Frontal cortex (tissue), 4 donors: ENCODE measurements around the gene FBP1. TPM values are rescaled to one million over a fixed set of nuclear protein-coding genes. Genes with fewer than 3 reads are reported as not detected.

Experiments
- DNase-seq, 2 donors: peaks; one replicate each; pipeline ENCODE4 v3.0.0; 2012; ENCODE audit warnings: low spot score in 2 of 2
- FAIRE-seq: peaks from 2 replicates; lab custom pipeline; 2012; peaks lifted over from hg19 to GRCh38; lab: Jason Lieb, UNC
- total RNA-seq: library from RNA; depleted of rRNA; stranded (reverse); fragments of >200 nt; gene quantifications from one replicate; pipeline ENCODE4 v1.2.3, GENCODE V29; 2014
- donor health status: control.
- donor health status: control.
- donor health status: control.

The FBP1 gene
- not detected for total RNA-seq

DNA sequence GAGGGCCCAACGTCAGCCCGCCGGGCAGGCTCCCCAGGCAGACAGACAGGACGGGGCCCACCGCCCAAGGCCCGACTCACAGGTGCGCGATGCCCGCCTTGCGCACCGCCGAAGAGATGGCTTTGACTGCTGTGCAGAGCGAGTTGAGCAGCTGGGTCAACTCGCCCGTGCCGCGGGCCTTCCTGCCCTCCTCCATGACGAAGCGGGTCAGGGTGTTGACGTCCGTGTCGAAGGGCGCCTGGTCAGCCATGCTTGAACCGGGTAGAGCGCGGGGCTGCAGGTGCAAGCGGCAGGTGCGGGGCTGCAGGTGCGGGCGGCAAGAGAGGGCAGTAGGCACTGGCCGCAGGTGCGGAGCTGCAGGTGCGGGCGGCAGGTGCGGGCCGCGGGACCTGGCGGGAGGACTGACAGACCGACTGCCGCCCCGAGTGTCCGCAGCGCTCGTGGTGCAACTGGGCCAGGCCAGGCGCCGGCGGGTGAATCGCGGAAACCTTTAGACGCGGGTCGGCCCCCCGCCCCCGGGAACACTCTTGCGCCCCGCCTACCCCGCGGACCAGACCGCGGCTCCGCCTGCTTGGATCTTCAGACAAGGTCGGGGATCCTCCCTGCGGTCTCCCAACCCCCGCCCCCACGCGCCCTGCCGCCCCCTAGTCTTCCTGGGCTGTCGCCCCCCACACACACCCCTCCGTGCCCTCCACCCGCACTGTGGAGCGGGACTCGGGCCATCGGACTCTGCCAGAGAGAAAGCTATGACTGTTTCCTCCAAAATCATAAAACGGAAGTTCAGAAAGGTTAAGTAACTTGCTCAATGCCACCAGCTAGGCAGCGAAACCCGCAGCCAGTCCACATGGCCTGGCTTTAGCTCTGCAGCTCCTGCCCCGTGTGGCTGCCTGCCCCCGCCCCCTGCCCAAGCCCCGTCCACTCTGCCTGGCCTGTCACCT lies at the start of gene FBP1:
TSS of gene FBP1 (minus strand) at position 458 of the 938 bp plus-strand sequence. CDS start at position 250, 208 bp downstream.
- peak; percentile 20 to 32 for DNase-seq
- no peak for FAIRE-seq

DNA sequence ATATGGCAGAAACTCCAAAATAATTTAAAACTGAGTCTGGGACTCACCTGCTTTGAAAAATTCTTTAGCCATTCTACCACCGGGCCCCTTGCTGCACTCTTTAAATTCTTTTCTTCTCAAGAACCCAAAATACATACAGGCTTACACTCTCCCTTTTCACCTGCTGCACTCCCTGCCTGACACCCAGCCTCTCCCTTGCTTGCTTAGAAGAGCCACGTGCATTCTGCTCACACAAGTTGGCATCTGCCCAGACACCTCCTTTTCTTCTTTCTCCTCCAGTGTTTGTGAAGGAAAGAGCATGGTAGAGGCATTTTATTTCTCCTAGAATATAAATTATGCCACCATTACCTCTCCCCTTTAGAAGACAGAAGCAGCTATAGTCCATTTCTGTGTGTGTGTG lies 48.1 kb upstream of the FBP1 start:
- no peak for DNase-seq
- no peak for FAIRE-seq

GRCh38 chr9:94685359-94685758 lies 46.0 kb upstream of the FBP1 start:
- no peak for FAIRE-seq
- DNase-seq: no peak

DNA sequence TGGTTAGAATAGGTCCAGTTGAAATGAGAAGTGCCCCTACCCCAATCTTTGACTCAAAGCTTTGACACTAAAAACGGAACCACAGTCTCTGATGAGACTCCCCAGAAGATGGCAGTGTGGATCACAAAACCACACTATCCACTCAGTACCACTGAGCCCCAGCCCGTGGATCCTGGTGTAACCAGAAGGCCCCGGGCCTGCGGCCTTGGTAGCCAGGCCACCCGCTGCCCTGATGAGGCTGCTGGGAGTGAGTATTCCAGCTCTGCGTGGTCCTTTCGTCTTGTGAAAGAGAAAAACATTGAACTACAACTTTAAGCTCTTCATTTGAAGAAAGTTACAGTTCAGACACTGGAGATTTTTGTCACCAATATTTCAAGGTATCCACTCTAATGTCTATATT lies 42.2 kb upstream of the FBP1 start:
- peak; percentile 51 to 63 for DNase-seq
- no peak for FAIRE-seq

DNA sequence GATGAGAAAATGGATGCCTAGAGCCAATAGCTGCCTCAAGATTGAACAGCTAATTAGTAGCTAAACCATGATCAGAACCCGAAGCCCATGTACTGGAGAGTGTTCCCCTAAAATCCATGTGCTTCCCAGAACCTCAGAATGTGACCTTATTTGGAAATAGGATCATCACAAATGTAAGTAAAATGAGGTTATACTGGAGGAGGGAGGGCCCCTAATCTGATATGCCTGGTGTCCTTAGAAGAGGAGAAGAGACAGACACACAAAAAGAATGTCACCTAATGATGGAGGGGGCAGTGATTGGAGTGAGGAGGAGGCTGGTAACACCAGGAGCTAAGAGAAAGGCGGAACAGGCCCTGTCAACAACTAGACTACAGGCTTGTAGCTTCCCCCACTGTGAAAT lies 41.3 kb upstream of the FBP1 start:
- DNase-seq (no peak), FAIRE-seq (no peak)

- DNase-seq (no peak), FAIRE-seq (no peak)
Observed at GRCh38 chr9:94680020-94680419, 40.7 kb upstream of the FBP1 start.

DNA sequence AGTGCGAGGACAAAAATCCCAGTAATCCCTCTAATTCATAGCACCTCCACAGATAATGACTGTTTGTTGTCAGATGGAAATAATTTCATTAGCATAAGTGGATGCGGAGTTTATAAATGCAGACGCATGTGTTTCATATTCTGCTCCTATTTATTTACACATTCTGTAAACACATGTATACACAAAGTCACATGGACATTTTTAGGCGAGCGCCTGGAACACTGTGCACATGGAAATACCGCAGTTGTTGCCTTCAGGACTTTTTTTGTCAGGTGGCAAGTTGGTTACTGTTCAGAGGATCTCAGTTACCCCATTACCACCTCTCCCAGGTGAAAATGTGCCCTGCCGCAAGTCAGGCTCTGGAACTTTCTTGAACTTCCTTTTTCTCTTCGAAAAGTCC lies 40.3 kb upstream of the FBP1 start:
- no peak for DNase-seq
- no peak for FAIRE-seq

- DNase-seq: no peak
- no peak for FAIRE-seq
Observed at GRCh38 chr9:94677929-94678328, 38.6 kb upstream of the FBP1 start.

DNA sequence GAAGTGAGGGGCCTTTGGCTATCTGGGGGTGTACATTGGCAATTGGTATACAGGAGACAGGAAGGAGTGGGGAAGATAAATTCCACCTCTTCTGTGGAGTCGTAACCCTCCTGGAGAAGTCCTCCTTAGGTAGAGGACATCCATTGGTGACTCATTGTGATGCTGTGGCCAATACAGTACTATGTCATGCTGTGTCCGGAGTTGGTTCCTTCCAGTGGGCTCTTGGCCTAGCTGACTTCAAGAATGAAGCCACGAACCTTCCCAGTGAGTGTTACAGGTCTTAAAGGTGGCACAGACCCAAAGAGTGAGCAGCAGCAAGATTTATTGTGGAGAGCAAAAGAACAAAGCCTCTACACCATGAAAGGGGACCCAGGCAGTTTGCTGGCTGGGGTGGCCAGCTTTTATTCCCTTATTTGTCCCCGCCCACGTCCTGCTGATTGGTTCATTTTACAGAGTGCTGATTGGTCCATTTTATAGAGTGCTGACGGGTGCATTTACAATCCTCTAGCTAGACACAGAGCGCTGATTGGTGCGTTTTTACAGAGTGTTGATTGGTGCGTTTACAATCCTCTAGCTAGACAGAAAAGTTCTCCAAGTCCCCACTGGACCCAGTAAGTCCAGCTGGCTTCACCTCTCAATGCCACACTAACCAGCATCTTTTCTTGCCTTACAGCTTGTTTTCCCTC lies 37.3 kb upstream of the FBP1 start:
- FAIRE-seq (no peak), DNase-seq (no peak)

DNA sequence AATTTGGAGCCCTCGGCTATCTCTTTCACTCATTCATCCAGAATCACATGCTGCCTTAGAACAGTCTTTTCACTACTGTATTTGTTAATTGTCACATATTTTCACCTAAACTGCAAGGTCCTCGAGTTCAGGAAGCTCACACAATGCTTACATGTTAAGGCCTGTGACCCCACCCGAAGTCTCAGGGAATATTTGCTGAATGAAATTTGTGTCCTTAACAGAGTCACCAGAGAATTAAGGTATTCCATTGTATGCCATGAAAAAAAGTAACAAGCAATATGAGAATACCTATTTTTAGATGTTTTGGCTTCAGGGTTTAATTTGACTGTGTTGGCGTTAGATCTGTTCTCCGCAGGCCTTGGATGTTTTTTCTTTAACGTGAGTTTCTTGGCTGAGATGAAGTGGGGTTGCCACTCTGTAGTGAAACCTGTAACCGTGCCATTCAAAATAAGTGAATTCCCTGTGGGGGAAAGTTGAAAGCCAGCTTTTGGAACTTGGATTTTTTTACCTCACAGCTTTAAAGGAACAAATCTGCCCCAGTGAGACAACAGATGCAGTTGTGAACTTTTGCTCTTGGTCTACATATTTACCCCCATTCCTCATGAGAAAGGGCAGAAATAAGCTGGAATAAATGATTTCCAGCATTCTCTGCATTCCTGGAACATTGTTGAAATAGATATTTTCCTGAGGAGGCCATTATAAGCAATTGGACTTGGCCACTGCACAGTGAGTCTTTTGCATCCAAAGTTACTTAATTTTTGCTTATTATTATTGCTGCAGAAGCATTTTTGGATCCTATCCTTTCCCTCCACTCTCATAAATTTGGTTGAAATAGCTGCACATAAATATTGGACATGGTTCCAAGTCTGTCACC lies 35.9 kb upstream of the FBP1 start:
- no peak for FAIRE-seq
- no peak for DNase-seq

DNA sequence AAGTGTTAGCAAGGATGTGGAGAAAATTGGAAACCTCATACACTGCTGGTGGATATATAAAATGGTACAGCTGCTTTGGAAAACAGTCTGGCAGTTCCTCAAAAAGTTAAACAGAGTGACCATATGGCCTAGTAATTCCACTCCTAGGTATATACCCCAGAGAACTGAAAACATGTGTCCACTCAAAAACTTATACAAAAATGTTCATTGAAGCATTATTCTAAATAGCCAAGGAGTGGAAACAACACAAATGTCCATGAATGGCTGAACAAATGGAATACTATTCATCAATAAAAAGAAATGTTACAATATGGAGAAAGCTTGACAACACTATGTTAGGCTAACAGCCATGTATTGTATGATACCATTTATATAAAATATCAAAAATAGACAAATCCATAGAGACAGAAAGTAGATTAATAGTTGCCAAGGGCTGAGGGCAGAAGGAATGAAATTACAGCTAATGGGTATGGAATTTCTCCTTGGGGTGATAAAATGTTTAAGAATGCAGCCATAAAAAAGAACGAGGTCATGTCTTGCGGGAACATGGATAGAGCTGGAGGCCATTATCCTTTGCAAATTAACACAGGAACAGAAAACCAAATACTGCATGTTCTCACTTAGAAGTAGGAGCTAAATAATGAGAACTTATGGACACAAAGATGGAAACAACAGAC lies 33.6 kb upstream of the FBP1 start:
- DNase-seq (no peak), FAIRE-seq (no peak)

DNA sequence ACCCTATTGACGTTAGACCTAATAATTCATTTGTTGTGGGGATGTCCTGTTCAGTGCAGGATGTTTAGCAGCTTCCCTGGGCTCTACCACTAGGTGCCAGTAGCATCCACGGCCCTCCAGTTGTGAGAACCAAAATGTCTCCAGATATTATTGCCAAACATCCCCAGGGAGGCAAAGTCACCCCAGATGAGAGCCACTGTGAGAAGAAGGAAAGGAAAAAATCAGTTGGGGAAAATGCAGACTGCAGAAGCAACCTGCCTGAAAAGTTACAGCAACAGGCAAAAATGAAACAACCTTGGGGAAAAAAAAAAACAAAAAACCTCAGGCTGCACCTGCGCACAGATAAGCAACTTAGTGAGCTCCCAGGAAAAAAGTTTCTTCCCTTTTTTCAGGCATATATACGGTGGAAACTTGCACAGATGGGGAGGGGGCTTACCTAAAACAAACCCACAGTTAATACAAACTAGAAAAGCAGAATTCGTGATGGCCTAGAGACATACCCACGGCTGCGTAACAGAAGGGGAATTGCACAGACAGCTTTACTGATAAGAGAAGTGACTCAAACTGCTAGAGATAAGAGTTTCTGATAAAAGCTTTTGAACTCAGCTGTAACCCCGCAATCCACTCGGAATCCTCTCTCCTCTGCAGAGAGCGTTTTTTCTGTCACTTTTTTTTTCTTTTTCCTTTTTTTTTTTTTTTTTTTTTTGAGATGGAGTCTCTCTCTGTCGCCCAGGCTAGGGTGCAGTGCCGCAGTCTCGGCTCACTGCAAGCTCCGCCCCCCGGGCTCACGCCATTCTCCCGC lies 29.8 kb upstream of the FBP1 start:
- DNase-seq (peak in 1 of 2 donors; percentile 43), FAIRE-seq (no peak)

DNA sequence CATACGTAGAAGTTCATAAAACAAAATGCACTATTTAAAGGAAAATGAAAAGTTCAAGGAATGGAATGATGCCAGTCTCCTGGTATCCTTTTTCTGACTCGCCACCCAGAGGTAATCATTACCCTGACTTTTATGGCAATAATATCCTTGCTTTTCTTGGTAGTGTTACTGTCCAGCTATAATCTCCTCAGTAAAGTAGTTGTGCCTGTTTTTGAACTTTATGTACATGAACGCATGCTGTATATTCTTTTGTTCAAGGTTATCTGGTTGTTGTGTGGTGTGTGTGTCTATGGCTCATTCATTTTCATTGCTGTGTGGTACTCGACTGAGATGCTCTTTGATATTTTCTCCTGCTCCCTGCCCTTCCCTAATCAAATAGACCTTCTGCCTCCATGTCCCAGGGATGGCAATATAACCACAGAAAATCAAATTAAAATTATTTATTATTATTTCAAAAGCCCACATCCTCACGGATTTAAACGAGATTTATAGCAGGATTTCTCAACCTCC lies 29.2 kb upstream of the FBP1 start:
- FAIRE-seq (no peak), DNase-seq (no peak)

DNA sequence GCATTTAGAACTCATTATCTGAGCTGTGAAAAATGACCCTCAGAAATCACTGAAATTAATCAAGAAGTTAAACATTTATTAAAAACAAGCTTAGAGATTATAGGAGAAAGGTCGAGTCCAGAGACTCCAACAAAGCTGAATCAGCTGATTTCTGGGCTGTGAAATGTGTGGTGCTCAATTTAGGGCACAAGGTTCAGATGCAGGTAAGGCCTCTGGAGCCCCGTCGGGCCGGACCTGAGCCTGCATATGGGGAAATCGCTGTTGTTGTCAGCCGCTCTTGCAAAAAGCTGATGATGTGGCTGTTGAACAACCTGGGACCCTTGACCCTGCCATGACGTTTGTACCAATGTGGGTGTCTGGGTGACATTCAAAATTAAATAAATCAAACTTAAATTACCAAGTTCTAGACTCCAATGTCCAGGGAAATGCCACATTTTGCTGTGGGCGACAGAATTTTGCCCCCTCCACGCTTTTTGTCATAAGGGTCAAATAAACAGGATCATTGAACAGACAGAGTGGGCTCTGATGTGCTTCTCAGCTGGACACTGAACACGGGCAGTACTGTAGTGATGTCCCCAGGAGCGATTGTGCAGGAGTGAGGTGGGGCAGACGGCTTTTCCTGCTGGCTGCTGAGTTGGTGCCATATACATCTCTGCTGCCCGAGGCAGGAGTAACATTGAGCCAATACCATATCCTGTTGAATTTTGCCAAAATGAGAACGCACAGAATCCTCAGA lies 27.2 kb upstream of the FBP1 start:
- DNase-seq: no peak

GRCh38 chr9:94665613-94666012 lies 26.3 kb upstream of the FBP1 start:
- no peak for DNase-seq

More for the DNA sequence above, 27.2 kb upstream of the FBP1 start:
- FAIRE-seq: no peak

GRCh38 chr9:94664801-94665200 lies 25.5 kb upstream of the FBP1 start:
- FAIRE-seq: no peak

More at GRCh38 chr9:94665613-94666012, 26.3 kb upstream of the FBP1 start:
- FAIRE-seq: no peak

DNA sequence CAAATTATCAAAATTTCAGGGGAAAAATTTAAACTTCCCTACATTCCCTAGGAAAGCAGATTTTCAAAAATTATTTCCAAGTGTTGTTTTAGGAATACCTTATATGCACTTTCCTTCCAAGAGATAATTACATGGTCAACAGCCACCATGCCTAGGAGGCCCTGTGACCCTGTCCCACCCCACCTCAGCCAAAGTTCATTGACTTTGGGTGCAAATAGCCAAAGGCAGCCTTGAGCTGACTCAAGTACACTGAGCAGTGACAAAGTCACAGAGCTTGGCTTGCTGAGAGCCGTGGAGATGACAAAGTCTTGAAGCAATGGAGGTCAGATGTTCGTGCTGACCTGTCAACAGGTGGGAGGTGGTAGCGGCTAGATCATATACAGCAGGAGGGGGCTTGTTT lies 24.3 kb upstream of the FBP1 start:
- FAIRE-seq (no peak), DNase-seq (no peak)

More at GRCh38 chr9:94664801-94665200, 25.5 kb upstream of the FBP1 start:
- DNase-seq: no peak

DNA sequence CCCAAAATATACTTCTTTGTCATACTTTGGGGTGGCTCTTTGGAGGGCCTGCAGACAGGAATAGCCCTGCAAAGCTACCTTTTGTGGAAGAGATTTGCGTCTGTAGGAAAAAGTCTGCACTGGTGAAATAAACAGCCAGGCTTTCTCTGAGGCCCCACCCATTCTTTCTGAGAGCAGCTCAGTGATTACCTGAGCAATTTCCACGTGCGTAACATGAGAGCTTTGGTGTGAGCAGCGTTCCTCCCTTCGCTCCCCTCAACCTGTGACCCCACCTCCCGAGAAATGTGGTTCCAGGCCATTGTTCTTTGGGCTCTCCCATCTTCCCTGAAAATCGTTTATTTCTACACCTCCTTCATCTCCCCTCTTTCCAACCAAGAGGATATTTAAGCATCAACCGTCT lies 23.8 kb upstream of the FBP1 start:
- no peak for FAIRE-seq
- DNase-seq: no peak
